ENCODE data around the gene GAPT. TPM values are rescaled to one million over a fixed set of nuclear protein-coding genes. Genes with fewer than 3 reads are reported as not detected.

GAPT gene
- total RNA-seq, 4 donors from 2014 or later = 0.80 to 3.3 (median 1.2) TPM; not detected in 1

- DNase-seq (ENCODE audit: extremely low spot score) = no peak
- Histone ChIP-seq H3K9me3 (peaks cover 0 to 11% (median 2%) of the 10 kb centered on the region in 4 donors), H3K4me3 (no peak overlapping the region), H3K27ac (replicated peaks in 1 of 4) (no peak overlapping the region), H3K36me3 (no peaks in the 10 kb centered on the region), H3K27me3 (no peaks in the 10 kb centered on the region), H3K4me1 (no peaks in the 10 kb centered on the region)
- TF ChIP-seq EP300 (IDR thresholded peaks at IDR 0.05) (no peak), POLR2A (IDR thresholded peaks at IDR 0.05; ENCODE audit: low read depth) (no peak), POLR2AphosphoS5 (IDR thresholded peaks at IDR 0.05) (no peak), CTCF (IDR thresholded peaks at IDR 0.05) (no peak)
- intact Hi-C loops (cut with DNase I) = no loop called here
- 97% methylated on average over 2 of the region's 2 CpGs for WGBS
Observed at GRCh38 chr5:58543723-58544122, 52.5 kb downstream of the GAPT start.

- peaks cover 0 to 11% (median 2%) of the 10 kb centered on the region in 4 donors for H3K9me3 ChIP-seq
- no peak overlapping the region for H3K4me3 ChIP-seq
- H3K36me3 ChIP-seq = no peaks in the 10 kb centered on the region
- DNase-seq (ENCODE audit: extremely low spot score) = no peak
- intact Hi-C loops (cut with DNase I) = no loop called here
- no peaks in the 10 kb centered on the region for H3K27me3 ChIP-seq
- no peaks in the 10 kb centered on the region for H3K4me1 ChIP-seq
- no peak overlapping the region for H3K27ac ChIP-seq (replicated peaks in 1 of 4)
- WGBS = 44% methylated on average over 1 of the region's 1 CpG
- TF ChIP-seq CTCF (IDR thresholded peaks at IDR 0.05) (no peak), EP300 (IDR thresholded peaks at IDR 0.05) (no peak), POLR2A (IDR thresholded peaks at IDR 0.05; ENCODE audit: low read depth) (no peak), POLR2AphosphoS5 (IDR thresholded peaks at IDR 0.05) (no peak)
Observed at GRCh38 chr5:58544195-58544594, 53.0 kb downstream of the GAPT start.

- DNase-seq (ENCODE audit: extremely low spot score) = no peak
- WGBS = 65% methylated on average over 2 of the region's 2 CpGs
- H3K27me3 ChIP-seq = no peaks in the 10 kb centered on the region
- no peak overlapping the region for H3K4me3 ChIP-seq
- intact Hi-C loops (cut with DNase I) = no loop called here
- no peaks in the 10 kb centered on the region for H3K4me1 ChIP-seq
- TF ChIP-seq POLR2AphosphoS5 (IDR thresholded peaks at IDR 0.05) (no peak), EP300 (IDR thresholded peaks at IDR 0.05) (no peak), CTCF (IDR thresholded peaks at IDR 0.05) (no peak), POLR2A (IDR thresholded peaks at IDR 0.05; ENCODE audit: low read depth) (no peak)
- H3K27ac ChIP-seq (replicated peaks in 1 of 4) = no peak overlapping the region
- H3K9me3 ChIP-seq = peaks cover 0 to 11% (median 2%) of the 10 kb centered on the region in 4 donors
- H3K36me3 ChIP-seq = no peaks in the 10 kb centered on the region
Observed at GRCh38 chr5:58544926-58545325, 53.7 kb downstream of the GAPT start.

GRCh38 chr5:58545912-58546311 lies 54.7 kb downstream of the GAPT start:
- no peak overlapping the region for H3K27ac ChIP-seq (replicated peaks in 1 of 4)
- no peaks in the 10 kb centered on the region for H3K36me3 ChIP-seq
- no peak overlapping the region for H3K4me3 ChIP-seq
- peaks cover 0 to 11% (median 2%) of the 10 kb centered on the region in 4 donors for H3K9me3 ChIP-seq
- no peak for DNase-seq (ENCODE audit: extremely low spot score)
- H3K27me3 ChIP-seq = no peaks in the 10 kb centered on the region
- intact Hi-C loops (cut with DNase I) = no loop called here
- TF ChIP-seq POLR2A (IDR thresholded peaks at IDR 0.05; ENCODE audit: low read depth) (no peak), EP300 (IDR thresholded peaks at IDR 0.05) (no peak), CTCF (IDR thresholded peaks at IDR 0.05) (no peak), POLR2AphosphoS5 (IDR thresholded peaks at IDR 0.05) (no peak)
- H3K4me1 ChIP-seq = no peaks in the 10 kb centered on the region

Small RNA genes lying within 50 kb of the gene (small RNA-seq; reads per million reads assigned to genes)
- gene MIR548AE2 = 0 reads per million in 3 donors

Other genes starting within 250 kb of the GAPT start
- gene PLK2, start 31.3 kb upstream of the GAPT start, total RNA-seq = 10 to 100 TPM; 25.7 to 56.5 (median 31.4) TPM
- 1 to 10 TPM; 2.6 to 9.6 (median 5.9) TPM for gene RAB3C, start 91.6 kb downstream of the GAPT start, total RNA-seq